Lung (tissue), 12 donors: ENCODE results near the gene TGFBR1. TPM values are rescaled to one million over a fixed set of nuclear protein-coding genes. Genes with fewer than 3 reads are reported as not detected.

Source experiments
- ATAC-seq: fragments of 200-7000 bp; cut with Tn5 transposase; one replicate; pipeline ENCODE4 v1.9.1; 2020; ENCODE audit warnings: moderate number of reproducible peaks; ENCODE audit not compliant: insufficient read depth, low FRiP score
- DNase-seq, 3 donors: peaks; one replicate each; pipeline ENCODE4 v3.0.0-alpha.2; 2013 to 2017
- H3K27ac ChIP-seq, 2 donors: one replicate each; pipeline ENCODE4 v1.5.1; 2013; ENCODE audit warnings: mild to moderate bottlenecking in 2 of 2, moderate library complexity in 2 of 2, control low read depth in 1 of 2, inconsistent platforms in 1 of 2, low read depth in 1 of 2, low read length in 1 of 2
- H3K27me3 ChIP-seq, 3 donors: one replicate each; pipeline ENCODE4 v1.5.1; 2013; ENCODE audit warnings: low read length in 2 of 3; ENCODE audit not compliant: control insufficient read depth in 3 of 3, insufficient read depth in 3 of 3
- H3K36me3 ChIP-seq, 4 donors: one replicate each; pipeline ENCODE4 v1.5.1; 2013; ENCODE audit warnings: low read length in 4 of 4, mild to moderate bottlenecking in 1 of 4, moderate library complexity in 1 of 4; ENCODE audit not compliant: control insufficient read depth in 4 of 4, insufficient read depth in 4 of 4
- H3K4me1 ChIP-seq, 5 donors: one replicate each; pipeline ENCODE4 v1.5.1; 2013; ENCODE audit warnings: low read length in 5 of 5, mild to moderate bottlenecking in 2 of 5, moderate library complexity in 1 of 5; ENCODE audit not compliant: control insufficient read depth in 5 of 5, insufficient read depth in 5 of 5
- H3K4me3 ChIP-seq: one replicate; pipeline ENCODE4 v1.5.1; 2013; ENCODE audit warnings: mild to moderate bottlenecking, control low read depth, moderate library complexity
- H3K9ac ChIP-seq, 2 donors: one replicate each; pipeline ENCODE4 v1.5.1; 2013; ENCODE audit warnings: low read length in 2 of 2, control low read depth in 1 of 2; ENCODE audit not compliant: insufficient read depth in 1 of 2
- H3K9me3 ChIP-seq, 4 donors: one replicate each; pipeline ENCODE4 v1.5.1; 2013; ENCODE audit warnings: low read length in 3 of 4, mild to moderate bottlenecking in 1 of 4, moderate library complexity in 1 of 4; ENCODE audit not compliant: control insufficient read depth in 4 of 4, insufficient read depth in 3 of 4
- WGBS, 2 donors: extraction: QIAGEN DNeasy Blood & Tissue Kit; methylation state at CpG; one replicate each; pipeline ENCODE4 v1.1.7; 2013; 5-methylcytosine and 5-hydroxymethylcytosine counted together
- polyA plus RNA-seq, 2 donors: library from polyadenylated mRNA; stranded (reverse); fragments of 200-250 nt; gene quantifications; one replicate each; pipeline ENCODE4 v1.2.1, GENCODE V29; 2013
- total RNA-seq, 2 donors: library from RNA; depleted of rRNA in 1 of 2; stranded (reverse); fragments of >200 nt in 1 of 2; gene quantifications; one replicate each; pipeline ENCODE4 v1.2.1, GENCODE V29; 2014 to 2021
- TF ChIP-seq, protein P1 (sequence below): IDR thresholded peaks from 2 replicates; pipeline ENCODE4 v1.5.1; 2012; ENCODE audit warnings: mild to moderate bottlenecking; ENCODE audit errors: control extremely low read depth, extremely low read depth
- donor health status: control.
- donor health status: control.
- donor health status: Bipolar disorder and iron deficiency.
- donor health status: healthy.
- donor health status: DM: yes; HTN: yes; CAD: no.

The TGFBR1 gene
- total and polyA plus RNA-seq, 4 donors: 14.2 to 73.2 (median 28.9) TPM

DNA sequence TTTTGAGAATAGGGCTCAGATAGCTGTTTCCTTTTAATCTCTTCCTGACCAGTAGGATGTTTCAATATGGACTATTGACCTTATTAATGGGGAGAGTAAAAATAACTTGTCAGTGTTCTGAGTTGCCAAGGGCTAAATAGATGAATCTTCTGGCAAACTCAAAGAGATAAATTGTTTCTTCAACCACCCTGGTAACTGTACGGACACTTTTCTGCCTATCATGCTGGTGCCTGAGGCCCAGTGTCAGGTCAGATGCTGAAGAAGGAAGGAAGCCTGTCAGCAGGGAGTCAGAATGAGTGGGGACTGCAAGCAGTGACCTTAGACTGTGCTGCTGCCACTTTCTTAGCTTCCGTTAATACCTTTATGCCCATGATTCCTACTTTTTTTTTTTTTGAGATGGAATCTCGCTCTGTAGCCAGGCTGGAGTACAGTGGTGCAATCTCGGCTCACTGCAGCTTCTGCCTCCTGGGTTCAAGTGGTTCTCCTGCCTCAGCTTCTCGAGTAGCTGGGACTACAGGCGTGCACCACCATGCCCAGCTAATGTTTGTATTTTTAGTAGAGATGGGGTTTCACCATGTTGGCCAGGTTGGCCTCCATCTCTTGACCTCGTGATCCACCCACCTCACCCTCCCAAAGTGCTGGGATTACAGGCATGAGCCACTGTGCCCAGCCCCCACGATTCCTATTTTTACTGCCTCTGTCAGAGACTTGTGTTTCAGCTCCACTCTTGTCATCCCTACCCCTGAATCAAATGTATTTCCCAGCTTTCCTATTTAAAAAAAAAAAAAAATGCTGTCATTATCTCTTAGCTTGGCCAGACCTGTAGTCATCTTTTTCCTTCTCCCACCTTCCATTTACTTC lies 33.7 kb downstream of the TGFBR1 start:
- DNase-seq: no peak
- no peak overlapping the region for H3K27ac ChIP-seq
- H3K4me1 ChIP-seq: no peaks in the 10 kb centered on the region
- H3K9me3 ChIP-seq: no peaks in the 10 kb centered on the region
- no peak overlapping the region for H3K9ac ChIP-seq
- 91% methylated on average over 8 of the region's 8 CpGs for WGBS, 2 donors
- TF ChIP-seq, protein P1, sequence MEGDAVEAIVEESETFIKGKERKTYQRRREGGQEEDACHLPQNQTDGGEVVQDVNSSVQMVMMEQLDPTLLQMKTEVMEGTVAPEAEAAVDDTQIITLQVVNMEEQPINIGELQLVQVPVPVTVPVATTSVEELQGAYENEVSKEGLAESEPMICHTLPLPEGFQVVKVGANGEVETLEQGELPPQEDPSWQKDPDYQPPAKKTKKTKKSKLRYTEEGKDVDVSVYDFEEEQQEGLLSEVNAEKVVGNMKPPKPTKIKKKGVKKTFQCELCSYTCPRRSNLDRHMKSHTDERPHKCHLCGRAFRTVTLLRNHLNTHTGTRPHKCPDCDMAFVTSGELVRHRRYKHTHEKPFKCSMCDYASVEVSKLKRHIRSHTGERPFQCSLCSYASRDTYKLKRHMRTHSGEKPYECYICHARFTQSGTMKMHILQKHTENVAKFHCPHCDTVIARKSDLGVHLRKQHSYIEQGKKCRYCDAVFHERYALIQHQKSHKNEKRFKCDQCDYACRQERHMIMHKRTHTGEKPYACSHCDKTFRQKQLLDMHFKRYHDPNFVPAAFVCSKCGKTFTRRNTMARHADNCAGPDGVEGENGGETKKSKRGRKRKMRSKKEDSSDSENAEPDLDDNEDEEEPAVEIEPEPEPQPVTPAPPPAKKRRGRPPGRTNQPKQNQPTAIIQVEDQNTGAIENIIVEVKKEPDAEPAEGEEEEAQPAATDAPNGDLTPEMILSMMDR: no peak
- ATAC-seq: no peak
- no peak overlapping the region for H3K4me3 ChIP-seq
- no peaks in the 10 kb centered on the region for H3K27me3 ChIP-seq
- peaks cover 3 to 6% (median 5%) of the 10 kb centered on the region in 4 donors for H3K36me3 ChIP-seq

DNA sequence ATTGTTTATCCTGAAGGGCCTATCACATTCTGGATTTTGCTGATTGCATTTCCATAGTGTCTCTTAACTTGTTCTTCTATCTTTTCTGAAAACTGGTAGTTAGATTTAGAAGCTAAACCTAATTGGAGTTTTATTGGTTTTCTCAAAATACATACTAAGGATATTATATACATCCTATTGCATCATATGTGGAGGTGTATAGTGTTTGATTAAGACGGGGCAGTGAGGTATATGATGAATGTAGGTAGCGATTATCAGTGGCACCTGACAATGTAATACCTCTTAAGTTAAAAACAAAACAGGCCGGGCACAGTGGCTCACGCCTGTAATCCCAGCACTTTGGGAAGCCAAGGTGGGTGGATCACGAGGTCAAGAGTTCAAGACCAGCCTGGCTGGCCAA lies 35.0 kb downstream of the TGFBR1 start:
- Histone ChIP-seq H3K9me3 (no peaks in the 10 kb centered on the region), H3K4me1 (no peaks in the 10 kb centered on the region), H3K4me3 (no peak overlapping the region), H3K27ac (no peak overlapping the region), H3K36me3 (peaks cover 5 to 9% (median 8%) of the 10 kb centered on the region in 4 donors), H3K27me3 (no peaks in the 10 kb centered on the region), H3K9ac (no peak overlapping the region)
- 96% methylated on average over 5 of the region's 5 CpGs for WGBS, 2 donors
- ATAC-seq (no peak), DNase-seq (no peak)
- TF ChIP-seq, protein P1: no peak

DNA sequence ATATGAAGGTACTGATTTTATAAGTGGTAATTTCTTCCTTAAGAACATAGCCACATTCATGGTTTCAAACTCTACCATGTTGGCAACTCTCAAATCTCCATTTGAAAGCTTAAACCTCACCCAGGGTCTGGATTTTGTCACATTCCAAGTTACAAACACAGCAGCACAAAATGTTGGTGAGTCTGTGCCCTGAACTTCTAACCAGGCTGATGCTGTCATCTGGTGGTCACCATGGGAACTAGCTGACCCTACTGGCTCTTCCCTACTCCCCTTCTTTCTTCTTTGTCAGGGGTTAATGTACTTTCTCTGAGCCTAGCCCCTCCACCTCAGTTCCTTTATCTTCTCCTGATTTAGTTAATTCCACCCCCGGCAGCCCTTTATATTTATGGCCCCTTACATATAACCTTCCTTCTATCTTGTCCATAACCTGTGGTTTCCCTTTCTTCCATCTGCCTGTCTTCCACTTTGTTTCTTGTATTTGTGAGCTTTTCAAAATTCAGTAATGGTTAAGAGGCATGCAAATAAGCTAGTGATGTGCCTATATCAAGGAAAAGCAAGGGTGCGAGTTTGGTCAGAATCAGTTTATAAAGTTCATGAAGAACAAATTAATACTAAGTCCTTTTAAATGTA lies 35.9 kb downstream of the TGFBR1 start:
- no peak overlapping the region for H3K27ac ChIP-seq
- H3K4me3 ChIP-seq: no peak overlapping the region
- H3K9me3 ChIP-seq: no peaks in the 10 kb centered on the region
- 78 to 83% methylated on average over 2 of the region's 2 CpGs for WGBS, 2 donors
- no peaks in the 10 kb centered on the region for H3K4me1 ChIP-seq
- ATAC-seq: no peak
- H3K36me3 ChIP-seq: peaks cover 8 to 17% (median 14%) of the 10 kb centered on the region in 4 donors
- TF ChIP-seq, protein P1: peak; percentile 72
- no peaks in the 10 kb centered on the region for H3K27me3 ChIP-seq
- H3K9ac ChIP-seq: no peak overlapping the region
- DNase-seq: peak; percentile 48 to 71 (median 58)
